DND-41 (cell line): ENCODE results near the gene NFXL1.

Source experiments
- ATAC-seq: fragments of 200-7000 bp; cut with Tn5 transposase; 3 replicates; pipeline ENCODE4 v1.9.1; 2021; ENCODE audit warnings: low read depth; ENCODE audit not compliant: insufficient read depth
- DNase-seq: peaks from one replicate; pipeline ENCODE4 v3.0.0-alpha.2; 2020
- H2AFZ ChIP-seq: 2 replicates; pipeline ENCODE4 v1.6.0; 2012; ENCODE audit warnings: low read depth, low read length
- H3K27ac ChIP-seq: 2 replicates; pipeline ENCODE4 v1.5.1; 2012; ENCODE audit warnings: low read length, inconsistent platforms
- H3K27me3 ChIP-seq: fragments of 200-600 bp; sonication (generic); 2 replicates; pipeline ENCODE4 v1.6.0; 2012; ENCODE audit warnings: low read length, mild to moderate bottlenecking, inconsistent platforms; ENCODE audit not compliant: insufficient read depth, poor library complexity
- H3K36me3 ChIP-seq: 2 replicates; pipeline ENCODE4 v1.5.1; 2012; ENCODE audit warnings: low read length, inconsistent platforms; ENCODE audit not compliant: insufficient read depth
- H3K4me1 ChIP-seq: 2 replicates; pipeline ENCODE4 v1.5.1; 2012; ENCODE audit warnings: mild to moderate bottlenecking, low read length; ENCODE audit not compliant: insufficient read depth
- H3K4me2 ChIP-seq: 2 replicates; pipeline ENCODE4 v1.6.0; 2012; ENCODE audit warnings: mild to moderate bottlenecking, moderate library complexity, low read length, inconsistent platforms; ENCODE audit not compliant: insufficient read depth
- H3K4me3 ChIP-seq, 2 experiments: fragments of 200-600 bp in 1 of 2; shearing (Covaris generic) in 1 of 2; 2 replicates each; pipeline ENCODE4 v1.5.1; 2012 to 2016; ENCODE audit warnings: inconsistent platforms in 2 of 2, low read length in 2 of 2, mild to moderate bottlenecking in 2 of 2, low read depth in 1 of 2, moderate library complexity in 1 of 2
- H3K79me2 ChIP-seq: 2 replicates; pipeline ENCODE4 v1.6.0; 2012; ENCODE audit warnings: low read length, inconsistent platforms; ENCODE audit not compliant: insufficient read depth
- H3K9ac ChIP-seq: 2 replicates; pipeline ENCODE4 v1.6.0; 2012; ENCODE audit warnings: low read depth, mild to moderate bottlenecking, inconsistent platforms, low read length, moderate library complexity
- H3K9me3 ChIP-seq: 2 replicates; pipeline ENCODE4 v1.5.1; 2012; ENCODE audit warnings: low read length, moderate library complexity, mild to moderate bottlenecking, inconsistent platforms; ENCODE audit not compliant: insufficient read depth, severe bottlenecking
- H4K20me1 ChIP-seq: 2 replicates; pipeline ENCODE4 v1.6.0; 2012; ENCODE audit warnings: low read length; ENCODE audit not compliant: insufficient read depth
- CTCF ChIP-seq: IDR thresholded peaks from 2 replicates; pipeline ENCODE4 v1.5.1; 2012; ENCODE audit warnings: borderline replicate concordance, low read length, moderate library complexity, mild to moderate bottlenecking; ENCODE audit not compliant: poor library complexity, severe bottlenecking; ENCODE audit errors: extremely low read depth
- EZH2 ChIP-seq: IDR thresholded peaks from 3 replicates; pipeline ENCODE4 v1.6.1; 2012; ENCODE audit warnings: borderline replicate concordance, low read depth, mild to moderate bottlenecking, moderate library complexity, low read length, inconsistent platforms; ENCODE audit not compliant: severe bottlenecking

The NFXL1 gene

GRCh38 chr4:47860305-47860704 lies 54.1 kb downstream of the NFXL1 start:
- Histone ChIP-seq H3K4me3 (no peak overlapping the region), H3K27me3 (no peaks in the 10 kb centered on the region), H3K79me2 (no peaks in the 10 kb centered on the region), H3K4me1 (no peaks in the 10 kb centered on the region), H3K9me3 (no peaks in the 10 kb centered on the region), H3K4me2 (no peak overlapping the region), H2AFZ (no peak overlapping the region), H4K20me1 (no peaks in the 10 kb centered on the region), H3K27ac (no peak overlapping the region), H3K9ac (no peak overlapping the region), H3K36me3 (peaks cover 17% of the 10 kb centered on the region; the same call in 1 of the 2 replicates)
- no peak for DNase-seq
- ATAC-seq: no peak
- TF ChIP-seq EZH2: no peak
- no peak for TF ChIP-seq CTCF

GRCh38 chr4:47858006-47858405 lies 56.4 kb downstream of the NFXL1 start:
- Histone ChIP-seq H4K20me1 (no peaks in the 10 kb centered on the region), H3K4me1 (no peaks in the 10 kb centered on the region), H3K4me3 (no peak overlapping the region), H3K27me3 (no peaks in the 10 kb centered on the region), H3K9ac (no peak overlapping the region), H3K36me3 (peaks cover 19% of the 10 kb centered on the region; the same call in 1 of the 2 replicates), H2AFZ (no peak overlapping the region), H3K4me2 (no peak overlapping the region), H3K27ac (no peak overlapping the region), H3K9me3 (no peaks in the 10 kb centered on the region), H3K79me2 (no peaks in the 10 kb centered on the region)
- DNase-seq (no peak), ATAC-seq (no peak)
- TF ChIP-seq EZH2 (no peak), CTCF (no peak)

GRCh38 chr4:47856713-47857112 lies 57.7 kb downstream of the NFXL1 start:
- TF ChIP-seq CTCF (no peak), EZH2 (no peak)

GRCh38 chr4:47855350-47855749 lies 59.0 kb downstream of the NFXL1 start:
- Histone ChIP-seq H3K27ac (no peak overlapping the region), H3K4me3 (no peak overlapping the region), H3K4me1 (no peaks in the 10 kb centered on the region), H3K36me3 (peaks cover 22% of the 10 kb centered on the region), H3K4me2 (no peak overlapping the region), H2AFZ (no peak overlapping the region), H3K9ac (no peak overlapping the region), H3K79me2 (no peaks in the 10 kb centered on the region), H3K27me3 (no peaks in the 10 kb centered on the region), H4K20me1 (no peaks in the 10 kb centered on the region), H3K9me3 (no peaks in the 10 kb centered on the region)
- ATAC-seq (no peak), DNase-seq (no peak)
- TF ChIP-seq CTCF: no peak
- no peak for TF ChIP-seq EZH2

More at GRCh38 chr4:47856713-47857112, 57.7 kb downstream of the NFXL1 start:
- no peak overlapping the region for H3K4me2 ChIP-seq
- no peaks in the 10 kb centered on the region for H3K27me3 ChIP-seq
- ATAC-seq: no peak
- H3K79me2 ChIP-seq: no peaks in the 10 kb centered on the region
- no peak overlapping the region for H3K4me3 ChIP-seq
- H3K9ac ChIP-seq: no peak overlapping the region
- H2AFZ ChIP-seq: no peak overlapping the region
- no peak for DNase-seq
- H3K36me3 ChIP-seq: peaks cover 14% of the 10 kb centered on the region; the same call in 1 of the 2 replicates
- no peak overlapping the region for H3K27ac ChIP-seq
- no peaks in the 10 kb centered on the region for H4K20me1 ChIP-seq
- H3K9me3 ChIP-seq: no peaks in the 10 kb centered on the region
- H3K4me1 ChIP-seq: no peaks in the 10 kb centered on the region
